Uterus (tissue), 2 donors: ENCODE measurements around the gene SVEP1.

Experiments
- CTCF ChIP-seq, 4 experiments: fragments of 200-600 bp in 2 of 4; fragments of 450-650 bp in 2 of 4; sonication (generic) in 2 of 4; IDR thresholded peaks; one replicate each; pipeline ENCODE4 v1.5.1; 2016 to 2019; ENCODE audit warnings: antibody characterized with exemption in 4 of 4, mild to moderate bottlenecking in 2 of 4, moderate library complexity in 1 of 4
- POLR2A ChIP-seq, 2 donors: fragments of 450-650 bp; IDR thresholded peaks; one replicate each; pipeline ENCODE4 v1.6.1; 2016; ENCODE audit warnings: antibody characterized with exemption in 2 of 2, mild to moderate bottlenecking in 1 of 2, moderate library complexity in 1 of 2

DNA sequence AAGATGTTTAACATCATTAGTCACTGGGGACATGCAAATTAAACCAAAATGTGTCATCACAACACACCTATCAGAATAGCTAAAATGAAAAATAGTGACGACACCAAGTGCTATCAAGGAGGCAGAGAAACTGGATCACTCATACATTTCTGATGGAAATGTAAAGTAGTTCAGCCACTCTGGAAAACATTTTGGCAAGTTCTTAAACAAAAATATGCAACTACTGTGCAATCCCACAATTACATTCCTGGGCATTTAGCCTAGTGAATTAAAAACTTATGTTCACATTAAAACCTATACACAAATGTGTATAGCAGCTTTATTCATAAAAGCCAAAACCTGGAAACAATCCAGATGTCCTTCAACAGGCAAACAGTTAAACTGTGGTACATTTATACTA, 53.1 kb downstream of the SVEP1 start:
- no peak for TF ChIP-seq POLR2A (IDR thresholded peaks at IDR 0.05)
- TF ChIP-seq CTCF (IDR thresholded peaks at IDR 0.05): no peak
